HL-60 (cell line): ENCODE data around the gene SLC25A46.

Experiments used
- DNase-seq, 2 experiments: peaks; one replicate each; pipeline ENCODE4 v3.0.0-alpha.2; 2010 to 2020; ENCODE audit warnings: low read depth in 1 of 2, low spot score in 1 of 2
- H3K27ac ChIP-seq: fragments of 250-450 bp; sonication (Bioruptor Pico); replicated peaks from 2 replicates; pipeline ENCODE4 v1.5.1; 2020; ENCODE audit warnings: mild to moderate bottlenecking, moderate library complexity
- H3K27me3 ChIP-seq: fragments of 250-450 bp; sonication (Bioruptor Pico); 2 replicates; pipeline ENCODE4 v1.5.1; 2021; ENCODE audit warnings: mild to moderate bottlenecking, moderate library complexity; ENCODE audit not compliant: insufficient read depth, poor library complexity, severe bottlenecking
- H3K4me3 ChIP-seq: replicated peaks from 2 replicates; pipeline ENCODE4 v1.5.1; 2011; ENCODE audit warnings: mild to moderate bottlenecking, control low read depth, low read length; ENCODE audit not compliant: insufficient read depth
- CTCF ChIP-seq: IDR thresholded peaks from one replicate; pipeline ENCODE4 v1.5.1; 2011; ENCODE audit warnings: low read length, control low read depth, inconsistent platforms; ENCODE audit not compliant: insufficient read depth
- GABPA ChIP-seq: IDR thresholded peaks from 2 replicates; pipeline ENCODE4 v1.6.1; 2012; ENCODE audit warnings: low read depth
- POLR2AphosphoS5 ChIP-seq: IDR thresholded peaks from 2 replicates; pipeline ENCODE4 v1.6.1; 2012; ENCODE audit warnings: low read depth
- REST ChIP-seq: IDR thresholded peaks from 2 replicates; pipeline ENCODE4 v1.6.1; 2012; ENCODE audit warnings: low read depth; ENCODE audit not compliant: insufficient replicate concordance
- SPI1 ChIP-seq: IDR thresholded peaks from 2 replicates; pipeline ENCODE4 v1.6.1; 2012; ENCODE audit warnings: low read depth, mild to moderate bottlenecking, borderline replicate concordance

SLC25A46 gene

GRCh38 chr5:110703481-110703880 is 35.3 kb upstream of the SLC25A46 start:
- no peak for DNase-seq
- TF ChIP-seq GABPA (no peak), SPI1 (no peak), POLR2AphosphoS5 (no peak), CTCF (no peak), REST (no peak)
- H3K27ac ChIP-seq = no peak overlapping the region
- no peak overlapping the region for H3K4me3 ChIP-seq
- no peaks in the 10 kb centered on the region for H3K27me3 ChIP-seq

GRCh38 chr5:110705349-110705748 is 33.5 kb upstream of the SLC25A46 start:
- no peaks in the 10 kb centered on the region for H3K27me3 ChIP-seq
- TF ChIP-seq REST (no peak), CTCF (no peak), GABPA (no peak), POLR2AphosphoS5 (no peak), SPI1 (no peak)

GRCh38 chr5:110707260-110707844 is 31.5 kb upstream of the SLC25A46 start:
- TF ChIP-seq GABPA (no peak), SPI1 (no peak), CTCF (no peak)
- Histone ChIP-seq H3K27me3 (no peaks in the 10 kb centered on the region), H3K4me3 (no peak overlapping the region), H3K27ac (no peak overlapping the region)
- DNase-seq = no peak

More at GRCh38 chr5:110705349-110705748, 33.5 kb upstream of the SLC25A46 start:
- no peak overlapping the region for H3K27ac ChIP-seq
- DNase-seq = no peak
- H3K4me3 ChIP-seq = no peak overlapping the region
